ENCODE measurements around the gene CCDC154. TPM values are rescaled to one million over a fixed set of nuclear protein-coding genes. Genes with fewer than 3 reads are reported as not detected.

CCDC154 gene
- total RNA-seq, 4 donors from 2014 or later = 0.48 to 5.3 (median 0.51) TPM; not detected in 1

- TF ChIP-seq CTCF (IDR thresholded peaks at IDR 0.05) (no peak), POLR2A (IDR thresholded peaks at IDR 0.05) (no peak)
- no peaks in the 10 kb centered on the region for H3K27me3 ChIP-seq
- H3K9me3 ChIP-seq = no peaks in the 10 kb centered on the region
- no peak overlapping the region for H3K27ac ChIP-seq
- no peak for DNase-seq
- peaks cover 0 to 3% of the 10 kb centered on the region in 2 donors for H3K4me1 ChIP-seq
- H3K36me3 ChIP-seq = no peaks in the 10 kb centered on the region
- H3K4me3 ChIP-seq = no peak overlapping the region
- intact Hi-C loops (cut with DNase I; ENCODE audit: low total_unique reads) = no loop called here
Measured at GRCh38 chr16:1398826-1399581, 45.4 kb downstream of the CCDC154 start.

GRCh38 chr16:1398351-1398750 is 46.0 kb downstream of the CCDC154 start:
- Histone ChIP-seq H3K9me3 (no peaks in the 10 kb centered on the region), H3K4me3 (no peak overlapping the region), H3K27me3 (no peaks in the 10 kb centered on the region), H3K27ac (no peak overlapping the region), H3K36me3 (no peaks in the 10 kb centered on the region), H3K4me1 (peaks cover 0 to 3% of the 10 kb centered on the region in 2 donors)
- intact Hi-C loops (cut with DNase I; ENCODE audit: low total_unique reads) = no loop called here
- TF ChIP-seq CTCF (IDR thresholded peaks at IDR 0.05) = no peak
- no peak for TF ChIP-seq POLR2A (IDR thresholded peaks at IDR 0.05)
- no peak for DNase-seq

GRCh38 chr16:1397779-1398178 is 46.6 kb downstream of the CCDC154 start:
- Histone ChIP-seq H3K36me3 (no peaks in the 10 kb centered on the region), H3K4me1 (no peaks in the 10 kb centered on the region), H3K27me3 (no peaks in the 10 kb centered on the region), H3K9me3 (no peaks in the 10 kb centered on the region), H3K27ac (no peak overlapping the region), H3K4me3 (no peak overlapping the region)
- TF ChIP-seq POLR2A (IDR thresholded peaks at IDR 0.05) (no peak), CTCF (IDR thresholded peaks at IDR 0.05) (no peak)
- no peak for DNase-seq
- intact Hi-C loops (cut with DNase I; ENCODE audit: low total_unique reads) = no loop called here

- H3K9me3 ChIP-seq = no peaks in the 10 kb centered on the region
- H3K4me3 ChIP-seq = no peak overlapping the region
- DNase-seq = no peak
- H3K4me1 ChIP-seq = no peaks in the 10 kb centered on the region
- no peak for TF ChIP-seq POLR2A (IDR thresholded peaks at IDR 0.05)
- TF ChIP-seq CTCF (IDR thresholded peaks at IDR 0.05) = no peak
- H3K36me3 ChIP-seq = no peaks in the 10 kb centered on the region
- H3K27ac ChIP-seq = no peak overlapping the region
- intact Hi-C loops (cut with DNase I; ENCODE audit: low total_unique reads) = no loop called here
- H3K27me3 ChIP-seq = no peaks in the 10 kb centered on the region
Measured at GRCh38 chr16:1395444-1396031, 48.8 kb downstream of the CCDC154 start.

- Histone ChIP-seq H3K27ac (no peak overlapping the region), H3K36me3 (no peaks in the 10 kb centered on the region), H3K4me1 (no peaks in the 10 kb centered on the region), H3K27me3 (no peaks in the 10 kb centered on the region), H3K9me3 (no peaks in the 10 kb centered on the region), H3K4me3 (no peak overlapping the region)
- DNase-seq = no peak
- intact Hi-C loops (cut with DNase I; ENCODE audit: low total_unique reads) = no loop called here
- TF ChIP-seq POLR2A (IDR thresholded peaks at IDR 0.05) (no peak), CTCF (IDR thresholded peaks at IDR 0.05) (no peak)
Measured at GRCh38 chr16:1394367-1394951, 49.9 kb downstream of the CCDC154 start.

Measured in uterus (tissue), 4 donors.